HEK293 (cell line): ENCODE data around the gene DLGAP3.

Source experiments
- CTCF ChIA-PET: fragments of 350-600 bp; formaldehyde crosslinking; extraction: SDS; loops from one replicate; lab custom pipeline; 2021; ENCODE audit warnings: antibody characterized with exemption; lab: Yijun Ruan, JAX
- POLR2A ChIA-PET: fragments of 300-600 bp; formaldehyde crosslinking; extraction: SDS; loops from one replicate; lab custom pipeline; 2020; ENCODE audit warnings: antibody characterized with exemption, inconsistent platforms; lab: Yijun Ruan, JAX
- H3K27ac ChIP-seq: fragments of 200-500 bp; sonication (Bioruptor generic); 2 replicates; pipeline ENCODE4 v1.5.1; 2014; ENCODE audit warnings: low read depth, low read length, control low read depth, inconsistent platforms; ENCODE audit errors: extremely low read depth
- H3K36me3 ChIP-seq, 2 experiments: fragments of 200-500 bp in 1 of 2; sonication (Bioruptor generic) in 1 of 2; 1 replicate in 1 of 2; 2 replicates in 1 of 2; pipeline ENCODE4 v1.5.1; 2014 to 2017; ENCODE audit warnings: inconsistent platforms in 2 of 2, low read length in 2 of 2; ENCODE audit not compliant: control insufficient read depth in 2 of 2, insufficient read depth in 1 of 2
- H3K4me1 ChIP-seq: fragments of 200-500 bp; sonication (Bioruptor generic); 2 replicates; pipeline ENCODE4 v1.5.1; 2014; ENCODE audit warnings: mild to moderate bottlenecking, low read length, inconsistent platforms; ENCODE audit not compliant: control insufficient read depth, insufficient read depth
- H3K4me3 ChIP-seq: 2 replicates; pipeline ENCODE4 v1.5.1; 2011; ENCODE audit warnings: low read depth, mild to moderate bottlenecking, control low read depth, low read length, moderate library complexity
- H3K9me3 ChIP-seq: fragments of 200-500 bp; sonication (Bioruptor generic); 2 replicates; pipeline ENCODE4 v1.5.1; 2014; ENCODE audit warnings: low read depth, low read length, inconsistent platforms; ENCODE audit not compliant: control insufficient read depth, insufficient read depth
- GLIS2 ChIP-seq: fragments of 450-650 bp; formaldehyde crosslinking; IDR thresholded peaks from 2 replicates; pipeline ENCODE4 v1.5.1; 2016; ENCODE audit warnings: missing biosample characterization, missing genetic modification characterization
- KLF10 ChIP-seq: fragments of 450-650 bp; IDR thresholded peaks from 2 replicates; pipeline ENCODE4 v1.5.1; 2018; ENCODE audit warnings: missing biosample characterization, mild to moderate bottlenecking, missing genetic modification characterization
- OSR2 ChIP-seq: fragments of 450-650 bp; formaldehyde crosslinking; IDR thresholded peaks from 2 replicates; pipeline ENCODE4 v1.5.1; 2016; ENCODE audit warnings: missing biosample characterization, missing genetic modification characterization
- OVOL3 ChIP-seq: fragments of 450-650 bp; formaldehyde crosslinking; IDR thresholded peaks from 2 replicates; pipeline ENCODE4 v1.5.1; 2016; ENCODE audit warnings: missing biosample characterization, missing genetic modification characterization
- SCRT2 ChIP-seq: fragments of 450-650 bp; formaldehyde crosslinking; IDR thresholded peaks from 2 replicates; pipeline ENCODE4 v1.5.1; 2016; ENCODE audit warnings: missing biosample characterization, missing genetic modification characterization
- ZBTB20 ChIP-seq: fragments of 450-650 bp; formaldehyde crosslinking; IDR thresholded peaks from 2 replicates; pipeline ENCODE4 v1.5.1; 2016; ENCODE audit warnings: missing biosample characterization, missing genetic modification characterization
- ZIC2 ChIP-seq: fragments of 450-650 bp; formaldehyde crosslinking; IDR thresholded peaks from 2 replicates; pipeline ENCODE4 v1.5.1; 2016; ENCODE audit warnings: missing biosample characterization, missing genetic modification characterization
- ZNF112 ChIP-seq: fragments of 450-650 bp; formaldehyde crosslinking; IDR thresholded peaks from 2 replicates; pipeline ENCODE4 v1.5.0; 2017; ENCODE audit warnings: missing biosample characterization, missing genetic modification characterization
- ZNF169 ChIP-seq: fragments of 450-650 bp; formaldehyde crosslinking; IDR thresholded peaks from 2 replicates; pipeline ENCODE4 v1.5.1; 2016; ENCODE audit warnings: missing biosample characterization, missing genetic modification characterization
- ZNF354C ChIP-seq: fragments of 450-650 bp; formaldehyde crosslinking; IDR thresholded peaks from 2 replicates; pipeline ENCODE4 v1.5.1; 2016; ENCODE audit warnings: missing biosample characterization, missing genetic modification characterization, low read depth, borderline replicate concordance
- ZNF600 ChIP-seq: fragments of 450-650 bp; formaldehyde crosslinking; IDR thresholded peaks from 2 replicates; pipeline ENCODE4 v1.5.1; 2016; ENCODE audit warnings: missing biosample characterization, missing genetic modification characterization
- ZNF658 ChIP-seq: fragments of 450-650 bp; formaldehyde crosslinking; IDR thresholded peaks from 2 replicates; pipeline ENCODE4; 2016; ENCODE audit warnings: missing biosample characterization, missing genetic modification characterization
- ZNF660 ChIP-seq: fragments of 450-650 bp; IDR thresholded peaks from 2 replicates; pipeline ENCODE4 v1.5.1; 2018; ENCODE audit warnings: missing biosample characterization, mild to moderate bottlenecking, missing genetic modification characterization
- ZNF677 ChIP-seq: fragments of 450-650 bp; IDR thresholded peaks from 2 replicates; pipeline ENCODE4 v1.5.0; 2018; ENCODE audit warnings: missing biosample characterization, mild to moderate bottlenecking, missing genetic modification characterization, moderate library complexity
- ZNF776 ChIP-seq: fragments of 450-650 bp; formaldehyde crosslinking; IDR thresholded peaks from 2 replicates; pipeline ENCODE4 v1.5.0; 2017; ENCODE audit warnings: missing biosample characterization, missing genetic modification characterization, borderline replicate concordance
- ZNF830 ChIP-seq: fragments of 450-650 bp; IDR thresholded peaks from 2 replicates; pipeline ENCODE4 v1.5.0; 2018; ENCODE audit warnings: missing biosample characterization, missing genetic modification characterization, low read depth, mild to moderate bottlenecking, moderate library complexity
- TF ChIP-seq, protein P1 (sequence below): fragments of 450-650 bp; formaldehyde crosslinking; IDR thresholded peaks from 2 replicates; pipeline ENCODE4 v1.5.1; 2017; ENCODE audit warnings: missing biosample characterization, missing genetic modification characterization
- TF ChIP-seq, protein P2 (sequence below): fragments of 450-650 bp; formaldehyde crosslinking; IDR thresholded peaks from 2 replicates; pipeline ENCODE4 v1.5.1; 2016; ENCODE audit warnings: missing biosample characterization, missing genetic modification characterization
- TF ChIP-seq, protein P3 (sequence below): fragments of 450-650 bp; formaldehyde crosslinking; optimal IDR thresholded peaks from 2 replicates; pipeline ENCODE3; 2016; ENCODE audit warnings: missing biosample characterization, mild to moderate bottlenecking, missing genetic modification characterization
- TF ChIP-seq, protein P4 (sequence below): fragments of 450-650 bp; formaldehyde crosslinking; IDR thresholded peaks from 2 replicates; pipeline ENCODE4 v1.5.1; 2017; ENCODE audit warnings: missing biosample characterization, mild to moderate bottlenecking, missing genetic modification characterization, moderate library complexity
- TF ChIP-seq, protein P5 (sequence below): fragments of 450-650 bp; IDR thresholded peaks from 2 replicates; pipeline ENCODE4 v1.5.1; 2018; ENCODE audit warnings: missing biosample characterization, missing genetic modification characterization
- TF ChIP-seq, protein P6 (sequence below): fragments of 450-650 bp; formaldehyde crosslinking; IDR thresholded peaks from 2 replicates; pipeline ENCODE4 v1.5.1; 2016; ENCODE audit warnings: missing biosample characterization, missing genetic modification characterization

The DLGAP3 gene

DNA sequence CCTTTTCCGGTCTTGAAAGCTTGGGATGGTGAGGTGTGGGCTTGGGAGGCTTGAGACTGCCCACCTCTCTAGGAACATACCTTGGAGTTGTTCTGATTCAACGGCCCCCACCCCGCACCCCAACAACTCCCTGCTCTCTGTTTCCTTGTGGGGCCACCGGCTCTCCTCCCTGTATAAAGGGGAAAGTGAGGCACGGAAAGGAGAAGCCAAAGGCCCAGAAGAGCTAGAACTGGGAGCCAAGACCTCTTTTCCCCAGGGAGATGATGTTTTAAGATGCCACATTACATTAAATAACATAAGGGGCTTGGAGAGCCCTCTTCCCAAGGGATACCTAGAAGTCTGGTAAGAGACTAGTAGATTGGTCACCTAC, 1.2 kb upstream of the DLGAP3 start:
- no peak overlapping the region for H3K4me3 ChIP-seq
- TF ChIP-seq ZBTB20 (tag by site-specific recombination) (no peak), ZNF776 (no peak), OSR2 (no peak), ZNF660 (tag by site-specific recombination) (no peak), ZNF169 (tag by site-specific recombination) (no peak), ZNF600 (tag by site-specific recombination) (no peak), ZNF658 (no peak), ZNF830 (tag by site-specific recombination) (no peak), KLF10 (tag by site-specific recombination) (no peak), ZNF112 (tag by site-specific recombination) (no peak)
- TF ChIP-seq, protein P1, sequence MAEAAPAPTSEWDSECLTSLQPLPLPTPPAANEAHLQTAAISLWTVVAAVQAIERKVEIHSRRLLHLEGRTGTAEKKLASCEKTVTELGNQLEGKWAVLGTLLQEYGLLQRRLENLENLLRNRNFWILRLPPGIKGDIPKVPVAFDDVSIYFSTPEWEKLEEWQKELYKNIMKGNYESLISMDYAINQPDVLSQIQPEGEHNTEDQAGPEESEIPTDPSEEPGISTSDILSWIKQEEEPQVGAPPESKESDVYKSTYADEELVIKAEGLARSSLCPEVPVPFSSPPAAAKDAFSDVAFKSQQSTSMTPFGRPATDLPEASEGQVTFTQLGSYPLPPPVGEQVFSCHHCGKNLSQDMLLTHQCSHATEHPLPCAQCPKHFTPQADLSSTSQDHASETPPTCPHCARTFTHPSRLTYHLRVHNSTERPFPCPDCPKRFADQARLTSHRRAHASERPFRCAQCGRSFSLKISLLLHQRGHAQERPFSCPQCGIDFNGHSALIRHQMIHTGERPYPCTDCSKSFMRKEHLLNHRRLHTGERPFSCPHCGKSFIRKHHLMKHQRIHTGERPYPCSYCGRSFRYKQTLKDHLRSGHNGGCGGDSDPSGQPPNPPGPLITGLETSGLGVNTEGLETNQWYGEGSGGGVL (tag by site-specific recombination): no peak
- TF ChIP-seq, protein P2, sequence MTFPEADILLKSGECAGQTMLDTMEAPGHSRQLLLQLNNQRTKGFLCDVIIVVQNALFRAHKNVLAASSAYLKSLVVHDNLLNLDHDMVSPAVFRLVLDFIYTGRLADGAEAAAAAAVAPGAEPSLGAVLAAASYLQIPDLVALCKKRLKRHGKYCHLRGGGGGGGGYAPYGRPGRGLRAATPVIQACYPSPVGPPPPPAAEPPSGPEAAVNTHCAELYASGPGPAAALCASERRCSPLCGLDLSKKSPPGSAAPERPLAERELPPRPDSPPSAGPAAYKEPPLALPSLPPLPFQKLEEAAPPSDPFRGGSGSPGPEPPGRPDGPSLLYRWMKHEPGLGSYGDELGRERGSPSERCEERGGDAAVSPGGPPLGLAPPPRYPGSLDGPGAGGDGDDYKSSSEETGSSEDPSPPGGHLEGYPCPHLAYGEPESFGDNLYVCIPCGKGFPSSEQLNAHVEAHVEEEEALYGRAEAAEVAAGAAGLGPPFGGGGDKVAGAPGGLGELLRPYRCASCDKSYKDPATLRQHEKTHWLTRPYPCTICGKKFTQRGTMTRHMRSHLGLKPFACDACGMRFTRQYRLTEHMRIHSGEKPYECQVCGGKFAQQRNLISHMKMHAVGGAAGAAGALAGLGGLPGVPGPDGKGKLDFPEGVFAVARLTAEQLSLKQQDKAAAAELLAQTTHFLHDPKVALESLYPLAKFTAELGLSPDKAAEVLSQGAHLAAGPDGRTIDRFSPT: no peak
- TF ChIP-seq, protein P3, sequence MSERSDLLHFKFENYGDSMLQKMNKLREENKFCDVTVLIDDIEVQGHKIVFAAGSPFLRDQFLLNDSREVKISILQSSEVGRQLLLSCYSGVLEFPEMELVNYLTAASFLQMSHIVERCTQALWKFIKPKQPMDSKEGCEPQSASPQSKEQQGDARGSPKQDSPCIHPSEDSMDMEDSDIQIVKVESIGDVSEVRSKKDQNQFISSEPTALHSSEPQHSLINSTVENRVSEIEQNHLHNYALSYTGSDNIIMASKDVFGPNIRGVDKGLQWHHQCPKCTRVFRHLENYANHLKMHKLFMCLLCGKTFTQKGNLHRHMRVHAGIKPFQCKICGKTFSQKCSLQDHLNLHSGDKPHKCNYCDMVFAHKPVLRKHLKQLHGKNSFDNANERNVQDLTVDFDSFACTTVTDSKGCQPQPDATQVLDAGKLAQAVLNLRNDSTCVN: no peak
- TF ChIP-seq, protein P4, sequence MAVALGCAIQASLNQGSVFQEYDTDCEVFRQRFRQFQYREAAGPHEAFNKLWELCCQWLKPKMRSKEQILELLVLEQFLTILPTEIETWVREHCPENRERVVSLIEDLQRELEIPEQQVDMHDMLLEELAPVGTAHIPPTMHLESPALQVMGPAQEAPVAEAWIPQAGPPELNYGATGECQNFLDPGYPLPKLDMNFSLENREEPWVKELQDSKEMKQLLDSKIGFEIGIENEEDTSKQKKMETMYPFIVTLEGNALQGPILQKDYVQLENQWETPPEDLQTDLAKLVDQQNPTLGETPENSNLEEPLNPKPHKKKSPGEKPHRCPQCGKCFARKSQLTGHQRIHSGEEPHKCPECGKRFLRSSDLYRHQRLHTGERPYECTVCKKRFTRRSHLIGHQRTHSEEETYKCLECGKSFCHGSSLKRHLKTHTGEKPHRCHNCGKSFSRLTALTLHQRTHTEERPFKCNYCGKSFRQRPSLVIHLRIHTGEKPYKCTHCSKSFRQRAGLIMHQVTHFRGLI (tag by site-specific recombination): no peak
- TF ChIP-seq, protein P5, sequence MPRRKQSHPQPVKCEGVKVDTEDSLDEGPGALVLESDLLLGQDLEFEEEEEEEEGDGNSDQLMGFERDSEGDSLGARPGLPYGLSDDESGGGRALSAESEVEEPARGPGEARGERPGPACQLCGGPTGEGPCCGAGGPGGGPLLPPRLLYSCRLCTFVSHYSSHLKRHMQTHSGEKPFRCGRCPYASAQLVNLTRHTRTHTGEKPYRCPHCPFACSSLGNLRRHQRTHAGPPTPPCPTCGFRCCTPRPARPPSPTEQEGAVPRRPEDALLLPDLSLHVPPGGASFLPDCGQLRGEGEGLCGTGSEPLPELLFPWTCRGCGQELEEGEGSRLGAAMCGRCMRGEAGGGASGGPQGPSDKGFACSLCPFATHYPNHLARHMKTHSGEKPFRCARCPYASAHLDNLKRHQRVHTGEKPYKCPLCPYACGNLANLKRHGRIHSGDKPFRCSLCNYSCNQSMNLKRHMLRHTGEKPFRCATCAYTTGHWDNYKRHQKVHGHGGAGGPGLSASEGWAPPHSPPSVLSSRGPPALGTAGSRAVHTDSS (tag by site-specific recombination): no peak

DNA sequence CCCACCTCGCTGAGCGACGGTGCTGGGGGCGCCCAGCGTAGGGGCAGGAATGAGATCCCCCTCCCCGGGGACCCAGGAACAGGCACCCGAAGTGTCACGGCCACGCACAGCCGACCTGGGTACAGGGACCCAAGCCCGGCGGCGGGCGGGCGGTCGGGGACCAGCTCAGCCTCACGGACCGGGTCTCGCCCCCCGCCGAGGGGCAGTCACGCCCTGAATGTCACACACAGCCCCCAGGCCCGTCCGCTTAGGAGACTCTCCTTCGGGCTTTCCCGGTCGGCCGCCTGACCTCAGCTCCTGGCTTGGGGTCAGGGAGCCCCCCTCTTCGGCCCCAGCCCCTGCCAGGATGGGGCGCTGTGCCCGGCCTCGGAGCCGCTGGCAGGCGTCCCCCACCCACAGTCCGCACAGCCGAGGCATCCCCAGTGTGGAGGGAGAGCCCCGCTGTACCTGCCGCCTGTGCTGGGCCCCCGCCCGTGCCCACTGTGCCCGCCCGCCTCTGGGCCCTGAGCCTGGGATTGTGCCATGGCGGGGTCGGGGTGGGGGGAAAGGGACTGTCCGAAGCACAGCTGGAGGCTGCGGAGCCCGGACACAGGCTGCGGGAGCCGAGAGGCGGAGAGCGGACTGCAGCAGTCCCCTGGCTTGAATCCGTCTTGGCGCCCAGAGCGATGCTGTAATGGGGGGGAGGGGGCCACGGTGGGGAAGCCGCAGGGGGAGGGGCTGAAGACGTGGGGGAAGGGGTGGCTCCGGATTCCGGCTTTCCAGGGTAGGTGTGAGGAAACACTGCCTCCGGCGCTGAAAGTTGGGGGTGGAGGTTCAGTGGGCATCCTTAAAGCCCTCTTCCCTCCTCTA, 627 bp upstream of the DLGAP3 start:
- Histone ChIP-seq H3K36me3 (no peaks in the 10 kb centered on the region), H3K4me1 (no peaks in the 10 kb centered on the region), H3K4me3 (peak overlapping the region; percentile 38), H3K9me3 (no peaks in the 10 kb centered on the region), H3K27ac (no peak overlapping the region)
- ChIA-PET CTCF (interaction anchor here (0.6 to 0.8 kb wide), 3 partner anchors 10 to 160 kb away, joined by 3 read pairs; no protein-coding TSS in a partner anchor), POLR2A (no interaction called here)
- no peak for TF ChIP-seq SCRT2 (tag by site-specific recombination)
- TF ChIP-seq GLIS2 (tag by site-specific recombination): peak; percentile 72
- TF ChIP-seq, protein P6, sequence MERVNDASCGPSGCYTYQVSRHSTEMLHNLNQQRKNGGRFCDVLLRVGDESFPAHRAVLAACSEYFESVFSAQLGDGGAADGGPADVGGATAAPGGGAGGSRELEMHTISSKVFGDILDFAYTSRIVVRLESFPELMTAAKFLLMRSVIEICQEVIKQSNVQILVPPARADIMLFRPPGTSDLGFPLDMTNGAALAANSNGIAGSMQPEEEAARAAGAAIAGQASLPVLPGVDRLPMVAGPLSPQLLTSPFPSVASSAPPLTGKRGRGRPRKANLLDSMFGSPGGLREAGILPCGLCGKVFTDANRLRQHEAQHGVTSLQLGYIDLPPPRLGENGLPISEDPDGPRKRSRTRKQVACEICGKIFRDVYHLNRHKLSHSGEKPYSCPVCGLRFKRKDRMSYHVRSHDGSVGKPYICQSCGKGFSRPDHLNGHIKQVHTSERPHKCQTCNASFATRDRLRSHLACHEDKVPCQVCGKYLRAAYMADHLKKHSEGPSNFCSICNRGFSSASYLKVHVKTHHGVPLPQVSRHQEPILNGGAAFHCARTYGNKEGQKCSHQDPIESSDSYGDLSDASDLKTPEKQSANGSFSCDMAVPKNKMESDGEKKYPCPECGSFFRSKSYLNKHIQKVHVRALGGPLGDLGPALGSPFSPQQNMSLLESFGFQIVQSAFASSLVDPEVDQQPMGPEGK (tag by site-specific recombination): peak; percentile 46; the same call in 1 of the 2 replicates
- TF ChIP-seq OVOL3 (tag by site-specific recombination): no peak
- TF ChIP-seq ZNF677 (tag by site-specific recombination): no peak
- peak; percentile 27; the same call in 1 of the 2 replicates for TF ChIP-seq ZIC2 (tag by site-specific recombination)
- no peak for TF ChIP-seq ZNF354C (tag by site-specific recombination)

More for the DNA sequence above, 1.2 kb upstream of the DLGAP3 start:
- Histone ChIP-seq H3K36me3 (no peaks in the 10 kb centered on the region), H3K4me1 (no peaks in the 10 kb centered on the region), H3K9me3 (no peaks in the 10 kb centered on the region), H3K27ac (no peak overlapping the region)
- ChIA-PET POLR2A (no interaction called here), CTCF (interaction anchor here (0.7 kb wide), 1 partner anchor 67 kb away, joined by 3 read pairs; no protein-coding TSS in a partner anchor)
